Panc1 (cell line): ENCODE data around the gene HUNK.

Source experiments
- POLR2AphosphoS5 ChIP-seq: IDR thresholded peaks from 2 replicates; pipeline ENCODE4 v1.6.1; 2012; ENCODE audit warnings: mild to moderate bottlenecking, low read depth, low read length, moderate library complexity
- REST ChIP-seq, 2 experiments: IDR thresholded peaks; 2 replicates each; pipeline ENCODE4 v1.6.1; 2011 to 2012; ENCODE audit warnings: low read depth in 2 of 2, control low read depth in 1 of 2, low read length in 1 of 2, mild to moderate bottlenecking in 1 of 2, moderate library complexity in 1 of 2; ENCODE audit not compliant: insufficient read depth in 1 of 2
- TF ChIP-seq, protein P1 (sequence below): fragments of 450-650 bp; IDR thresholded peaks from 2 replicates; pipeline ENCODE4 v1.5.1; 2017; ENCODE audit warnings: mild to moderate bottlenecking

- no peak for TF ChIP-seq REST (IDR thresholded peaks at IDR 0.05; ENCODE audit: insufficient read depth in 1 of 2, low read depth in 2 of 2, low read length in 1 of 2)
- TF ChIP-seq, protein P1, sequence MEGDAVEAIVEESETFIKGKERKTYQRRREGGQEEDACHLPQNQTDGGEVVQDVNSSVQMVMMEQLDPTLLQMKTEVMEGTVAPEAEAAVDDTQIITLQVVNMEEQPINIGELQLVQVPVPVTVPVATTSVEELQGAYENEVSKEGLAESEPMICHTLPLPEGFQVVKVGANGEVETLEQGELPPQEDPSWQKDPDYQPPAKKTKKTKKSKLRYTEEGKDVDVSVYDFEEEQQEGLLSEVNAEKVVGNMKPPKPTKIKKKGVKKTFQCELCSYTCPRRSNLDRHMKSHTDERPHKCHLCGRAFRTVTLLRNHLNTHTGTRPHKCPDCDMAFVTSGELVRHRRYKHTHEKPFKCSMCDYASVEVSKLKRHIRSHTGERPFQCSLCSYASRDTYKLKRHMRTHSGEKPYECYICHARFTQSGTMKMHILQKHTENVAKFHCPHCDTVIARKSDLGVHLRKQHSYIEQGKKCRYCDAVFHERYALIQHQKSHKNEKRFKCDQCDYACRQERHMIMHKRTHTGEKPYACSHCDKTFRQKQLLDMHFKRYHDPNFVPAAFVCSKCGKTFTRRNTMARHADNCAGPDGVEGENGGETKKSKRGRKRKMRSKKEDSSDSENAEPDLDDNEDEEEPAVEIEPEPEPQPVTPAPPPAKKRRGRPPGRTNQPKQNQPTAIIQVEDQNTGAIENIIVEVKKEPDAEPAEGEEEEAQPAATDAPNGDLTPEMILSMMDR: no peak
- TF ChIP-seq POLR2AphosphoS5: no peak
These were observed 72.3 kb downstream of the HUNK start for GRCh38 chr21:31945141-31945540.
